ENCODE measurements around the gene DNAH9. TPM values are rescaled to one million over a fixed set of nuclear protein-coding genes. Genes with fewer than 3 reads are reported as not detected.

DNAH9 gene
- total RNA-seq, 1 donor from 2014 or later = 0.08 TPM

GRCh38 chr17:11580677-11581076 is 17.6 kb upstream of the DNAH9 start:
- no peak for TF ChIP-seq CTCF (IDR thresholded peaks at IDR 0.05; ENCODE audit: borderline replicate concordance)
- Histone ChIP-seq H3K4me3 (no peak overlapping the region), H3K9me3 (replicated peaks) (no peaks in the 10 kb centered on the region), H3K4me1 (no peaks in the 10 kb centered on the region), H3K27ac (replicated peaks) (no peak overlapping the region), H3K27me3 (ENCODE audit: low read depth) (no peaks in the 10 kb centered on the region), H3K36me3 (no peaks in the 10 kb centered on the region)
- no peak for DNase-seq
- intact Hi-C loops (cut with micrococcal nuclease) = no loop called here

GRCh38 chr17:11582217-11582616 is 16.1 kb upstream of the DNAH9 start:
- intact Hi-C loops (cut with micrococcal nuclease) = no loop called here
- no peaks in the 10 kb centered on the region for H3K36me3 ChIP-seq

GRCh38 chr17:11583306-11583992 is 14.8 kb upstream of the DNAH9 start:
- H3K9me3 ChIP-seq (replicated peaks) = no peaks in the 10 kb centered on the region
- no peaks in the 10 kb centered on the region for H3K4me1 ChIP-seq
- TF ChIP-seq CTCF (IDR thresholded peaks at IDR 0.05; ENCODE audit: borderline replicate concordance) = no peak
- H3K4me3 ChIP-seq = no peak overlapping the region
- DNase-seq = no peak
- intact Hi-C loops (cut with micrococcal nuclease) = no loop called here
- no peak overlapping the region for H3K27ac ChIP-seq (replicated peaks)
- H3K36me3 ChIP-seq = no peaks in the 10 kb centered on the region
- no peaks in the 10 kb centered on the region for H3K27me3 ChIP-seq (ENCODE audit: low read depth)

More at GRCh38 chr17:11582217-11582616, 16.1 kb upstream of the DNAH9 start:
- Histone ChIP-seq H3K9me3 (replicated peaks) (no peaks in the 10 kb centered on the region), H3K27me3 (ENCODE audit: low read depth) (no peaks in the 10 kb centered on the region), H3K4me3 (no peak overlapping the region), H3K4me1 (no peaks in the 10 kb centered on the region), H3K27ac (replicated peaks) (no peak overlapping the region)
- TF ChIP-seq CTCF (IDR thresholded peaks at IDR 0.05; ENCODE audit: borderline replicate concordance) = no peak
- DNase-seq = no peak

- TF ChIP-seq CTCF (IDR thresholded peaks at IDR 0.05; ENCODE audit: borderline replicate concordance) = no peak
- Histone ChIP-seq H3K36me3 (no peaks in the 10 kb centered on the region), H3K27ac (replicated peaks) (no peak overlapping the region), H3K4me3 (no peak overlapping the region), H3K9me3 (replicated peaks) (no peaks in the 10 kb centered on the region), H3K27me3 (ENCODE audit: low read depth) (peaks cover 18% of the 10 kb centered on the region), H3K4me1 (no peaks in the 10 kb centered on the region)
- DNase-seq = no peak
- intact Hi-C loops (cut with micrococcal nuclease) = no loop called here
Observed at GRCh38 chr17:11589716-11590115, 8.6 kb upstream of the DNAH9 start.

- no peaks in the 10 kb centered on the region for H3K9me3 ChIP-seq (replicated peaks)
- H3K4me1 ChIP-seq = peaks cover 14% of the 10 kb centered on the region
- DNase-seq = no peak
- H3K27me3 ChIP-seq (ENCODE audit: low read depth) = peaks cover 30% of the 10 kb centered on the region
- H3K27ac ChIP-seq (replicated peaks) = no peak overlapping the region
- H3K4me3 ChIP-seq = no peak overlapping the region
- intact Hi-C loops (cut with micrococcal nuclease) = no loop called here
- no peak for TF ChIP-seq CTCF (IDR thresholded peaks at IDR 0.05; ENCODE audit: borderline replicate concordance)
- no peaks in the 10 kb centered on the region for H3K36me3 ChIP-seq
Observed at GRCh38 chr17:11601661-11602060, 3.4 kb downstream of the DNAH9 start.
